Activated CD4-positive, alpha-beta T cell treated with anti-CD3 and anti-CD28 coated beads, Interleukin-2, Interleukin-6, amounts not matched to agents 100 ng/mL and 50 ng/mL, durations not matched to agents 16 hours and 8 hours (primary cell): ENCODE results near the gene FSTL5.

Experiments
- DNase-seq: peaks from one replicate; pipeline ENCODE4 v3.0.0-alpha.2; 2020

Gene FSTL5

GRCh38 chr4:161936625-161937550, 226.9 kb downstream of the FSTL5 start:
- DNase-seq, result no peak

DNA sequence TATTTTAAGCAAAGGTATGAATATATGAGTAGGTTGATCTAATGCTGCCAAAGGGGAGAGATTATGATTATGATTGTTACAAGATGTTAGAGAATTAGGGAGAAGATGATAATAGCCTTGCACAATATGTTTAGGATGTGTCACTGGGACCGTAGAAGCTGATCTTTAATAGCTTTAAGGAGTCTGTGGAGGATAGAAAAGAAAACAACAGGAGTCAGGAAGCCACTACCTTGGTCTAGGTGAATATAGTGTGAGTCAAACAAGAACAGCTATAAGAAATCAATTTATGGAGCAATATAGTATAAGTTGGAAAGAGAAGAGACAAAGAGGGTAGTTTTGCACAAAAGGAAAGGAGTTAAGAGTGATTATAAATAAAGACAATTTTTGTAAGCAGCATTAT, 232.7 kb downstream of the FSTL5 start:
- no peak for DNase-seq

DNA sequence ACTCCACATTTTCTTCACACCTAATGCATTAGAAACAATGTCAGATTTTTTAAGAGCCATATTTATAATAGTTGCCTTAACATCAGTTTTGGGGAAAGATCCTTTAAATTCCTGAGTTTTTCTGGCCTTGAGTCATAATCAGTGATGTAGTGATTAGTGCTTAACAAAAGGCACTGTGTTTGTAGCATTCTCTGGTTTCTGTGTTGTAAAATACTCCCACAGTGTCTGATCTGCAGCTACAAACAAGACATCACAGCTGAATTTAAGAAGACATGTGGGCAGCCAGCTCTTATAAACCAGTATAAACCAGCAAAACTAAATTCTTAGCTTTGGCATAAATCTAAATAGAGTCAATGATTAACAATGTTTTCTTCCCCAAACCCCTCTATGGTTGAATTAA, 233.8 kb downstream of the FSTL5 start:
- DNase-seq, result no peak

DNA sequence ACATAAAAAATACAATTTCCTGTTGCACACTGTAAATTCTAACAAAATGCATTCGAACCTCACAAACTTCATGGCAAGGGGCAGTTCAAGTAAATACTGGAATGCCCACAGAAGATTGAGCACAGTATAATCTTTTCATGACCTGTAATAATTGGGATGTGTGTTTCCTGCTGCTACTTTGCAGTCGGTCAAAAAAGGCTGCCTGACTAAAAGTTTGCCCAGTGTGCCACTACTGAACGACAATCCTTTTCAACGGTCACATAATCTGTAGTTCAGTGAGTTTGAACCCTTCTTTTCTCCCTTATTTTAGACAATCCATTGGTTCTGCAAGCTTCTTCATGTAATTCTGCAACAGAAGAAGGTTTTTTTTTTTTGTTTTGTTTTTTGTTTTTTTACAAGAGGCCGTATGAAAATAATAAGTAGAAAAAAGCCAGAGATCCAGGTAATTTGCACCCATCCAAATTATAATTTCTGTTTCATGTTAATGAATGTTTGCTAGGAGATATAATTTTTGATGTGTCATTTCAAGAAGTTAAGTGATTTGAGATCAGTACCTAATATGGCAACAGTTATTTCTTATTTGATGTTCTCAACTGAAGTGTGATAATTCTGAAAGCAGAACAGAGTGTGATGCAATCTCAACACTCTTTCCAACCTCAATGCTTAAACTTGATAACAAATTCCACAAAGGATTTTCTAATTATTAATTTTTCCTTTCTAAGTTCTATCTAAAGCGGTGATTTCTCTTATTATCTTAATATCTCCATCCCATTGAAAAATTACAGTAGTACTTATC, 237.6 kb downstream of the FSTL5 start:
- no peak for DNase-seq

DNA sequence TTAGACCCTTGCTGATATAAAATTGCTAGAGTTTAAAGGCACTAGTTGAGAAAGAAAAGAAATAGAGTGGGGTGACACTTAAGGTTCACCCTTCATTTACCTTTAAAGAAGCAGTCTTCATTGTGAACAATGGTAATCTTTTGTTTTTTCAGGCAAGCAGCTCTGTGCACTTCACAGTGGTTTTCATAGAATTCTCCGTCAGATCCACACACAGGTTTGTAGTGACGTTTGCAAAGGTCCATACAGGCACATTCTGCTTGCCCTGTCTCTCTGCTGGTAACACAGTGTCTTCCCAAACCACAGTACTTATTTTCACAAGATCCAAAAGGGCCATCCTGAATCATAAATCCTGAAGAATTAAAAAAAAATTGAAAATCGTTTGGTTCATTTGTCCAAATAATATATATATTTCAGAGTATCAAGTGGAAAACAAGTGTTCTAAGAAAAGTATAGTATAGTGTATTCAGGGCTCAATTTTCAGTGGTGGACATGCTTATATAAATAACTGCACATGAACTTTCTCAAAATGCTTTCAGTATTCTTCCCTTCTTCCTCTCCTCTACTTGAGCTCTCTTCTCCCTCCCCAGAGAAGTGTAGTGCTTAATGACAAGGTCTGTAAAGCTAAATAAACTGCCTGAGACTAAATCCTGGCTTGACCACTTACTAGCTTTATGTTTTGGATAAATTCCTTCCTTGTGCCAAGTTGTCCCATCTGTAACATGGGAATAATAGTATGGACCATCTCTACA, 243.3 kb downstream of the FSTL5 start:
- DNase-seq, result no peak

- DNase-seq, result no peak
Observed at GRCh38 chr4:161919442-161920220, 244.2 kb downstream of the FSTL5 start.

DNA sequence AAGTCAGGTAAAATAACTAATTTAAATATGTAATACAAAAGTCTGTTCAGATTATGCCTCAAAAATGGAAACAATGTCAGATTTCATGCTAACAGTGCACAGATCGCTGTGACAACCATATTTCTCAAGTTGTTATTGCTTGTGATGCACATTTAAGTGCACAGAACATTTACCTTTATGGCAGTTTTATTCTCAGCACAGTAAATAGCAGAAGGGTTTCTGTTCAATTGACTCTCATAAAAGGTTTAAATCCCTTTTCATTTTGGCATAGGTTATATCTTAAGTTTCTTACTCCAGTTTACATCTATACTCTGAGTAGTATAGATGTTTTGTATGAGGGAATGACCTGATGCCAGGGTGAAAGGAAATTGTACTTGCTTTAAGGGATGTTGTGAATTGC, 247.8 kb downstream of the FSTL5 start:
- DNase-seq, result no peak

- DNase-seq, result no peak
Observed at GRCh38 chr4:161907590-161907955, 256.2 kb downstream of the FSTL5 start.

DNA sequence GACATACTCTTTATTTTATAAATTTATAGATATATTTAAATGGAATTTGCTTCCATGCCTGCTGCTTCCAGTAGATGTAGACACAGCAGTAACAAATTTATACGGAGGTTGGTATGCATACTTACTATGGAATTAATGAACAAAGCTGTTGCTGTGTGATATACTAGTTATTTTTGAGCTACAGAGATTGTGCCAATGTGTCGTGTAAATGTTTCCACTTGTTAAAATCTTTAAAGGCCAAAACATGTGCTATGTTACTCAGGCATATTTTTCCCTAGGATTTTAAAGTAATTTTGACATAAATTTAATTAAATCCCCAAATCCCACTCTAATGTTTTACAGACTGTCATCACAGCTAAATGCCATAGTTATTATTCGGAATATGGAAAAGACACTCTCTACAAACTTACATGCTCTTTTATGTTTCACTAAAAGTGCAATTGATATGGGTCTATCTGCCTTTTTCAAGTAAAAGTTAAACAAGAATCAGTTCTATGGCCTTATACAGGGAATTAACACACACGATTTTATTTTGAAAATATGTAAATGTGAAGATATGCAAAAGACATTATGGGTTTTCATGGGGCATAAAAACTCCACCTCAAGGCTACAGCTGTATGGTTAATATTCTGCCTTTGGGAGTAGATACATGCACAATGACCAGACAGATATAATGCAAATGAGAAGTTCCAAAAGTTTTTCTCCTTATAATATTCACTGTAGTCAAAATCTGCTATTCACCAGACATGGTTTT, 256.8 kb downstream of the FSTL5 start:
- DNase-seq, result no peak

- DNase-seq, result no peak
Observed at GRCh38 chr4:161900110-161900509, 263.7 kb downstream of the FSTL5 start.

GRCh38 chr4:161894493-161895167, 269.2 kb downstream of the FSTL5 start:
- DNase-seq, result no peak

GRCh38 chr4:161894014-161894413, 269.8 kb downstream of the FSTL5 start:
- DNase-seq, result no peak

- DNase-seq, result no peak
Observed at GRCh38 chr4:161893566-161893965, 270.2 kb downstream of the FSTL5 start.

DNA sequence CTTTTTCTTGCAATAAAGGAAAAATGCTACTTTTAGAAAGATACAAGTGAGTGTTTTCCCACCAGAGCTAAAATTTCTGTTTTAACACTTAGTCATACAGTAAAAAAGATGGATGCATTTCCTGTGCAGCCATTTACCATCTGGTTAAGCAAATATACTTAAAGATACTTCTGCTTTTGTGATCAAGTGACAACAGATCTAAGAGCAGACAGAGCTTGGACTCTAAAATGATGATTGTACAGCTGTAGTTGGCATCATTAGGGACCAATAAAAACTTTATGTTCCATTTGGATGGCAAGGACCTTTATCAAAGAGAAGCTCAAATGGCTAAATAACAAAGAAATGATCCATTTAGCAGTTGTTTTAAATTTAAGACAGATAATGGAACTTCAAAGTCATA, 270.8 kb downstream of the FSTL5 start:
- no peak for DNase-seq

DNA sequence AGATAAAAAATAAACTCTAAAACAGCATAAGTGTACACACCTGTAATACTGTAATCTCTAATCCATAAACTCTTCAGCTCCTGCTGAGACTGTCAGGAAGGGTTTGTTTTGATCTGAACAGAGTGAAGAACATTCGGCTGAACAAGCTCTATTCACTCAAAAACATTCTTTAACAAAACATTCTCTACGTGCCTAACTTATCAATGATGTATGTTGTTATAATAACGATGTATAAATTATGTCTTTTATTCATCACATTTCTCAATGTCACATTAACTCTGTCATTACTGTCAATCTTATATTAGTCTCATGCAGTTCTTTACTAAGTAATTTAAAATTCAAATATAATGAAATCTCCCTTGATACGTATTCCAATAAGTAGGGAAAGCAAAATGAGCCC, 280.6 kb downstream of the FSTL5 start:
- no peak for DNase-seq

GRCh38 chr4:161881370-161881769, 282.4 kb downstream of the FSTL5 start:
- no peak for DNase-seq

- no peak for DNase-seq
Observed at GRCh38 chr4:161869511-161869910, 294.3 kb downstream of the FSTL5 start.

DNA sequence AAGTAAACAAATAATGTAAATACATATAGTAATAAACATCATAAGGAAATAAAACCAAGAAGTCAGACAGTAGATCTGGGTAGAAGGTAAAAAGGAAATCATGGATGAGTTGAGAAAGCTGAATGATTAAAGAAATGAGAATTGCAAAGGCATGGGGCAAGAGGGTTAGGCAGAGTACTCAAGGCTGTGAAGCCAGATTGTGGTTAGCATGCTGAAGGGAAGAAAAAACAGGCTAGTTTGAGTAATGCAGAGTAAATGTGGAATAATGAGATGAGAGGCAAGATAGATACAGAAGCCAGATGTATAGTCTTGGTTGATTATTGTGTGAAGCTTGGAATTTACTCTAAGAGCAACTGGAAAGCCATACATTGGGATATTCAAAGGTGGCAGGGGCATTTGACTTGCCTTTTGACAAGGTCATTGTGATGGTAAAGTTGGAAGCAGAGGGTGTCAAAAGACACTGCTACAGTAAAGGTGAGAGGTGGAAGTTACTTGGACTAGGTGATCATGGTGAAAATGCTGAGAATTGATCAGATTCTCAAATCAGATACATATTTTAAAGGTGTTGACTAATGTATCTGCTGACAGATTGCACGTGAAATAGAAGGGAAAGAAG, 307.0 kb downstream of the FSTL5 start:
- no peak for DNase-seq

- no peak for DNase-seq
Observed at GRCh38 chr4:161850631-161851030, 313.2 kb downstream of the FSTL5 start.

GRCh38 chr4:161841759-161842158, 322.0 kb downstream of the FSTL5 start:
- DNase-seq, result no peak

GRCh38 chr4:161829591-161829990, 334.2 kb downstream of the FSTL5 start:
- DNase-seq, result no peak
